ENCODE measurements around the gene NDOR1. TPM values are rescaled to one million over a fixed set of nuclear protein-coding genes. Genes with fewer than 3 reads are reported as not detected.

The NDOR1 gene
- total RNA-seq, 4 donors from 2014 or later, result 5.3 to 11.2 (median 7.7) TPM

- intact Hi-C loops (cut with DNase I), result no loop called here
- Histone ChIP-seq H3K27me3 (no peaks in the 10 kb centered on the region), H3K27ac (peak overlapping the region; percentile 58 to 87 (median 80)), H3K4me3 (peak overlapping the region; percentile 6 to 44 (median 27)), H3K4me1 (peaks cover 64 to 90% (median 65%) of the 10 kb centered on the region in 3 donors), H3K9me3 (no peaks in the 10 kb centered on the region), H3K36me3 (peaks cover 11 to 38% (median 14%) of the 10 kb centered on the region in 3 donors)
- WGBS, 2 donors, result 14 to 70% methylated on average over 1 to 4 of the region's 10 CpGs
- DNase-seq, result no peak
- TF ChIP-seq POLR2A (IDR thresholded peaks at IDR 0.05) (no peak), CTCF (IDR thresholded peaks at IDR 0.05) (no peak)
These were observed 10.6 kb upstream of the NDOR1 start for GRCh38 chr9:137194909-137195308.

- 48% methylated on average over 14 to 15 of the region's 21 CpGs for WGBS, 2 donors
- no peaks in the 10 kb centered on the region for H3K9me3 ChIP-seq
- TF ChIP-seq CTCF (IDR thresholded peaks at IDR 0.05) (no peak), POLR2A (IDR thresholded peaks at IDR 0.05) (no peak)
These were observed 9.8 kb upstream of the NDOR1 start for GRCh38 chr9:137195525-137196220.

GRCh38 chr9:137198051-137198901 lies 7.2 kb upstream of the NDOR1 start:
- no peaks in the 10 kb centered on the region for H3K9me3 ChIP-seq
- intact Hi-C loops (cut with DNase I), result no loop called here
- peak overlapping the region in 2 of 4 donors; percentile 70 to 94 for H3K27ac ChIP-seq
- H3K4me1 ChIP-seq, result peaks cover 67 to 91% (median 69%) of the 10 kb centered on the region in 3 donors
- 46% methylated on average over 3 of the region's 19 CpGs; no CpG with 5 or more reads in 1 of the 2 donors for WGBS, 2 donors
- H3K4me3 ChIP-seq, result peak overlapping the region in 3 of 4 donors; percentile 72 to 82 (median 72)
- no peaks in the 10 kb centered on the region for H3K27me3 ChIP-seq
- H3K36me3 ChIP-seq, result peaks cover 0 to 4% (median 0%) of the 10 kb centered on the region in 3 donors
- no peak for DNase-seq
- TF ChIP-seq CTCF (IDR thresholded peaks at IDR 0.05), result no peak
- TF ChIP-seq POLR2A (IDR thresholded peaks at IDR 0.05), result no peak

More at GRCh38 chr9:137195525-137196220, 9.8 kb upstream of the NDOR1 start:
- H3K4me1 ChIP-seq, result peaks cover 56 to 83% (median 58%) of the 10 kb centered on the region in 3 donors
- peak overlapping the region; percentile 6 to 44 (median 27) for H3K4me3 ChIP-seq
- DNase-seq, result no peak
- intact Hi-C loops (cut with DNase I), result no loop called here
- no peaks in the 10 kb centered on the region for H3K27me3 ChIP-seq
- H3K36me3 ChIP-seq, result peaks cover 3 to 30% (median 8%) of the 10 kb centered on the region in 3 donors
- peak overlapping the region; percentile 58 to 87 (median 80) for H3K27ac ChIP-seq

GRCh38 chr9:137198902-137199283 lies 6.6 kb upstream of the NDOR1 start:
- H3K27me3 ChIP-seq, result no peaks in the 10 kb centered on the region
- H3K4me3 ChIP-seq, result peak overlapping the region; percentile 39 to 82 (median 72)
- TF ChIP-seq CTCF (IDR thresholded peaks at IDR 0.05), result no peak
- TF ChIP-seq POLR2A (IDR thresholded peaks at IDR 0.05), result no peak
- no peaks in the 10 kb centered on the region for H3K36me3 ChIP-seq
- no peaks in the 10 kb centered on the region for H3K9me3 ChIP-seq
- H3K4me1 ChIP-seq, result peaks cover 71 to 91% (median 75%) of the 10 kb centered on the region in 3 donors
- no peak for DNase-seq
- 78% methylated on average over 8 of the region's 11 CpGs; no CpG with 5 or more reads in 1 of the 2 donors for WGBS, 2 donors
- H3K27ac ChIP-seq, result peak overlapping the region in 3 of 4 donors; percentile 53 to 94 (median 70)
- intact Hi-C loops (cut with DNase I), result no loop called here
